GM12878 (cell line): ENCODE data around the gene SIDT2.

ENCODE experiments used
- CTCF ChIP-seq, 3 experiments: IDR thresholded peaks in 2 of 3; conservative IDR thresholded peaks in 1 of 3; 2 replicates each; pipeline ENCODE4 v1.5.1; 2011; ENCODE audit warnings: low read depth in 3 of 3, low read length in 3 of 3, mild to moderate bottlenecking in 3 of 3, control low read depth in 2 of 3, moderate library complexity in 2 of 3, inconsistent platforms in 1 of 3, mixed read lengths in 1 of 3; ENCODE audit not compliant: control insufficient read depth in 2 of 3, insufficient read depth in 1 of 3; ENCODE audit errors: extremely low read depth in 1 of 3
- MTA2 ChIP-seq: fragments of 450-650 bp; IDR thresholded peaks from 2 replicates; pipeline ENCODE4 v1.6.1; 2016; ENCODE audit warnings: low read depth, mild to moderate bottlenecking, moderate library complexity
- MYC ChIP-seq: IDR thresholded peaks from 2 replicates; pipeline ENCODE4 v1.6.1; 2011; ENCODE audit warnings: mild to moderate bottlenecking, low read length, moderate library complexity, inconsistent platforms; ENCODE audit not compliant: insufficient read depth, insufficient replicate concordance, insufficient read length, severe bottlenecking
- RB1 ChIP-seq: fragments of 450-650 bp; formaldehyde crosslinking; IDR thresholded peaks from 2 replicates; pipeline ENCODE4 v1.6.1; 2017; ENCODE audit warnings: mild to moderate bottlenecking, borderline replicate concordance
- TAF1 ChIP-seq: IDR thresholded peaks from 2 replicates; pipeline ENCODE4 v1.6.1; 2011; ENCODE audit warnings: mild to moderate bottlenecking, low read depth, low read length, borderline replicate concordance
- TF ChIP-seq, protein P1 (sequence below): IDR thresholded peaks from 2 replicates; pipeline ENCODE4 v1.6.1; 2012; ENCODE audit warnings: low read depth, low read length, improper control_type of control experiment

DNA sequence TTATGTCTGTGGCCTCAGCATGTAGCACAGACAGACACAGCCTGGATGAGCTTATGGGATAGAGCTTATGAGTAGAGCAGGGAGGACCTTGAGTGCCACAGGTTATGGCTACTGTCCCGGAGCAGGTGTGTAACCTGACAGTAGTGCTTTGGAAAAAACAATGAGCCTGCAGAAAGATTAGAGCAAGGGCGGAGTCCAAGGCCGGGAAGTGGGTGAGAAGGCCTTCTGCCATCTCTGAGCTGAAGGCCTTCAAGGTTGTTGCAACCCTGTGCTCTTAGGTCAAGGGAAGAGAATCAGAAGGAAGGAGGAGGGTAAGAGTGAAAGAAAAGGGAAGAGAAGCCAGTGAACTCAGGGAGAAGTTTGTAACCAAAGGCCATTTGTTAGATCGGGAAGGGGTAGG lies 16.7 kb downstream of the SIDT2 start:
- no peak for TF ChIP-seq CTCF (IDR thresholded peaks at IDR 0.05 in 2 of 3, conservative IDR thresholded peaks at IDR 0.05 in 1 of 3; ENCODE audit: control insufficient read depth in 2 of 3, extremely low read depth in 1 of 3, insufficient read depth in 1 of 3, low read depth in 3 of 3, low read length in 3 of 3)
- TF ChIP-seq, protein P1, sequence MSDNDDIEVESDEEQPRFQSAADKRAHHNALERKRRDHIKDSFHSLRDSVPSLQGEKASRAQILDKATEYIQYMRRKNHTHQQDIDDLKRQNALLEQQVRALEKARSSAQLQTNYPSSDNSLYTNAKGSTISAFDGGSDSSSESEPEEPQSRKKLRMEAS, result no peak
- no peak for TF ChIP-seq TAF1
- TF ChIP-seq MYC, result no peak
- TF ChIP-seq RB1, result no peak
- no peak for TF ChIP-seq MTA2
